ENCODE data around the gene FAF1.
A peak's percentile ranks its signal among the peaks of the same experiment; 100 is the strongest.

The FAF1 gene

DNA sequence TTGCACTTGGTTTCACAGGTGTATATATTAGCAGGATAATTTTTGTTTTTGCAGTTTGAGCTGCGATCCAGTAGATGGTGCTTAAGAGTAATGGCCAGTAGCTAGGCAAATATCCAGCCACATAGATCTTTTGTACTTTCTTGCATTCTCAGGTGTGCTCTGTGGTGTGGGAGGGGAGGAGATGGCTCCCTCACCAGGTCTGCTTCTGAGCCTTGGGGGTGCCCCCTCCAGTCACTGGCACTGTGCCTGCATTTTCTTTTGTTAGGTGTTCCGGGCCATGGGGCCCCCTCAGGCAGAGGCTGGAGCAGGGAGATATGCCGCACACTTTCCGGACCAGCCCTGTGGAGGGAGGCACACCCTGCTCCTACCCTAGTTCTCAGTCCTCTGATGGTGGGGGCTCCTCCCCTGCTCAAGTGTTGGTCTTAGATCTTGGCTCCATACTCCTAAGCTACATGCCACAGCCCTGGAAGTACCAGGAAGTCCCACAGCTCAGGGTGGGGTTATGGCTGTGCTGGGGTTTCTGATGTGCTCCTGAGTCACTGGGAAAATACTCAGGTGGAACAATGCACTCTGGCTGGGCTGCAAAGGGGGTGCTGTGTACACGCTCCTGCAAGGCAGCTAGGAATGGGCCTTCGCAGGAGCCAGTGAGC is 339.3 kb downstream of the FAF1 start:
- peak; percentile 12 for DNase-seq

DNA sequence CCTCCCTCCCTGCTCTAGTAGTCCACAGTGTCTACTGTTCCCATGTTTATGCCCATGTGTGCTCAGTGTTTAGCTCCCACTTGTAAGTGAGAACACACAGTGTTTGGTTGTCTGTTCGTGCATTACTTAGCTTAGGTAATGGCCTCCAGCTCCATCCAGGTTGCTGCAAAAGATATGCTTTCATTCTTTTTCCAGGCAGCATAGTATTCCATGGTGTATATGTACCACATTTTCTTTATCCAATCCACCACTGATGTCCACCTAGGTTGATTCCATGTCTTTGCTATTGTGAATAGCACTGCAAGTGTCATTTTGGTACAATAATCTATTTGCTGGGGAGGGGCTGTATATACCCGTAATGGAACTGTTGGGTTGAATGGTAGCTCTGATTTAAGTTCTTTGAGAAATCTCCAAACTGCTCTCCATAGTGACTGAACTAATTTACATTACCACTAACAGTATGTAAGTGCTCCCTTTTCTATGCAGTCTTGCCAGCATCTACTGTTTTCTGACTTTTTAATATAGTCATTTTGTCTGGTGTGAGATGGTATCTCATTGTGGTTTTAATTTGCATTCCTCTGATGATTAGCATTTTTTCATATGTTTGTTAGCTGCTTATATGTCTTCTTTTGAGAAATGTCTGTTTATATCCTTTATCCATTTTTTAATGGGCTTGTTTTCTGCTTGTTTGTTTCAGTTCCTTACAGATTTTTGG is 344.9 kb downstream of the FAF1 start:
- DNase-seq: no peak

DNA sequence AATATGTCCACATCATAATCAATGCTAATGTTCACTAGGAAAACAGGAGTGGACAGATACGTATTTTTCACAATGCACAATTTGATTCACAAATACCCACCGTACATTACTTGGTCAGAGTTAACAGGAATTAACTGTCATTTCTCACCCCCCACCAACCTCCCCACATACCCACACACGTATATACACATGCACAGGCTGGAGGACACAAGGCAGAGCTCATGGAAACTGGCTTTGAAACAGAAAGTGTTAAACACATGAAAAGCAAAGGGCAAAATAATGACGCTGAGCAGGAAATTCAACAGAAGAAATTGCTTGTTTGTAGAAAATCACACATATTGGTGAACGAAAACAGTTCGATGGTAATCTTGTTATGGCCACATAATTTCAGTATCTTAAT is 348.4 kb downstream of the FAF1 start:
- DNase-seq: no peak

DNA sequence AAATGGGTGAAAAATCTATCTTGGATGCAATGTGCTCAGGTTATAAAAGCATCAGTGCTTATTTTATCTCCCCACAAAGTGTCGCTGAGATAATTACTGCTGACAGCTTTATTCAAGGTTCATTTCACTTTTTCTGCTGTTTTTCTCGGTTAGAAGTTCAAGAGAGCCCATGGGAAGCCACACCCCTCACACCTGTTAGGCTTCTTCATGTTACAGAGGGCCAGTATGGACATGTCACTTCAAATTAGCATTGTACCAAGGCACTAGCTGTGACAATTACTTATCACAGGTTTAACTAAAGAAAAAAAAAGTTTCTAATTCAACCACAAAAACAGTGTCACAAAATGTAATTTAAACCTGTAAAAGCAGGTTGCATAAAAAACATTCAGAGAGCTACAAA is 349.5 kb downstream of the FAF1 start:
- no peak for DNase-seq

DNA sequence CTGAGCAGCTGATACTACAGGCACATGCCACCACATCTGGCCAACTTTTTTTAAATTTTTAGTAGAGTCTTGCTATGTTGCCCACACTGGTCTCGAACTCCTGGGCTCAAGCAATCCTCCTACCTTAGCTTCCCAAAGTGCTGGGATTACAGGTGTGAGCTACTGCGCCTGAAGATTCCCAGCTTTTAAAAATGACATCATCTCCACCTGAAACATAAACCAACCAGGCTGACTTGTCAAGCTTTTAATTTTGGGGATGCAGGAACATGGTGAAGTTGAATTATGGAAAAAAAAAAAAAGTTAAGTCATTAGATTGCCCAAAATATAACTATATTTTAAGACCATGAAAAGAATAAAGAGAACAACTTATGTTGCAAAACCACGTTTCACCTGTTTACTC is 350.6 kb downstream of the FAF1 start:
- DNase-seq: no peak

DNA sequence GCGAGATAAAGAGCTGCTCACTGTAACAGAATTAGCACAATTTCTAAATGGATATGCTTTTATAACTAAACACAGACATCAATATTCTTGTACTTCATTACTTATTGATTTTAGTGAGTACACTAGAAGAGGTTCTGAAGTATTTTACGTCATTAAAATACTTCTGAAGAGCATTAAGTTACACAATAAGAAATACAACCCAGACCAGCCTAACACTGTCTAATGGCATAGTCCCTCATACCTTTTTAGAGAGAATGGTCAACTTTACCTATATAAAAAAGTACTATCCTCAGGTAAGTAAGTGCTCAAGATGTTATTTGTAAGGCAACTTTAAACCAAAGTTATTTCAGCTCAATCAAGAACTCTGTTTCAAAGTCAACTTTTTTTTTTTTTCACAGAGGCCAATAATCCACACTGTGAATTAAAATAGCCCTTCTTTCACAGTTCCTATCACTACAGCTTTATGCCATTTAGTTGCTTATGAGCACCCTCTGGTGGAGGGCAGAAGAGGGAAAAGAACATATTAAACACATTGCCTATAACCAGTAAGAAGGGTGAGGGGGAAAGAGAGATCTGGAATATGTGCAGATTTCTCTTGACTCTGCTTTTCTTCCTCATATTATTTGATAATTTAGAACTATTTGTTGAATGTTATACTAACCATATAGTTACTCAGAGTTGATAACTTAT is 354.7 kb downstream of the FAF1 start:
- DNase-seq: peak; percentile 46

DNA sequence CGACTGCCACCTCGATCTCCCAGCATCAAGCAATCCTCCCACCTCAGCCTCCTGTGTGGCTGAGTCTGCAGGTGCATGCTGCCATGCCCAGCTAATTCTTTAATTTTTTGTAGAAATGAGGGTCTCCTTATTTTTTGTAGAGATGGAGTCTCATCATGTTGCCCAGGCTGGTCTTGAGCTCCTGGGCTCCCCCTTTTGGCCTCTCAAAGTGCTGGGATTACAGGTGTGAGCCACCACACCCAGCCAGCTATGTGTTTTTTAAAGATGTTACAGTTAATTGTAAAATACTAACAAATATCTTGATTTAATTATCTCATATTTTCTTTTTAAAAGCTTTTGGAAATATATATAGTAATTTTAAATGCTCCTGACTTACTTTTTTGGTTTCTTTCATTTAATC is 355.5 kb downstream of the FAF1 start:
- DNase-seq: no peak

DNA sequence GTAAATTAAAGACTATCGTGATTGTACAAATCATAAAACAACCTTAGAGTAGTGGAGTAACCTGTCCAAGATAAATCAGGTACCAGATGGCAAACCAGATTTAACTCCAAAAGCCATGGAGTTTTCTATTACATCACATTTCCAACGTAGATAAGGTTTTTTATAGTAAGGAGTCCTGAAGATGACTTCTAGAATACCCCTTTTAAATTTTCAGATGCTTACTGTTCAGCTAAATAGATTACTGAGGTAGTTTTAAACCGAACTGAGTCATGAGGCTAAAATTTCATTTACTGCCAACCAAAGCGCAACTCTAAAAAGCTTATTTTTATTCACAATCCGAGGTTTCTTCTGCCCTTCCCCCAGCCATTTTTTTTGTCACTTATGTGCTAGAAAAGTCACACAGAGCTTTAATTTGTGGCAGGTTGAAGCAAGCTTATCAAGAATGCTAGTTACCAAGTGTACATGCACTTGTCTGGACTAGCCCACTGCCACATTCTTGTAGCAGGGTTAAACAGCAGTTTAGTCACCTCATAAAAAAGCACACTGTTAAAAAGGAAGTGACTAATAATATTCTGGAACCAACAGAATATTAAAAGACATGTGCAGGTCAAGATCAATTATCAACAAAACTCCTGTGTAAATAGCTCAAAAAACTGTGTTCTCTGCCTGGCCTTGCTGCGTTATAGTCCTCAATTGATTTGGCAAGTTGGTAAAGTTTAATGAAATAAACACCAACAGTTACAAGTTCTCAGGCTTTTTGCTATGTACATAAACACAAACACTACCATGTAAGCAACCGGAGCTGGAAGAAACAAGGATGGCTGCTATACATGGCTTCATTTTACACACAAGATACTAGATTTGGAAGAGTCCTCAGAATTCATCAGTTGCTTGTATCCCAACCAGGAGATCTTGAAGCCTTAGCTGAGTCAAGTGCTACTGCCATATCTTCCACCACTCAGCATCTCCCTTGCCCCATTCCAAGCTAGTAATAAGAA is 356.5 kb downstream of the FAF1 start:
- DNase-seq: peak; percentile 49

DNA sequence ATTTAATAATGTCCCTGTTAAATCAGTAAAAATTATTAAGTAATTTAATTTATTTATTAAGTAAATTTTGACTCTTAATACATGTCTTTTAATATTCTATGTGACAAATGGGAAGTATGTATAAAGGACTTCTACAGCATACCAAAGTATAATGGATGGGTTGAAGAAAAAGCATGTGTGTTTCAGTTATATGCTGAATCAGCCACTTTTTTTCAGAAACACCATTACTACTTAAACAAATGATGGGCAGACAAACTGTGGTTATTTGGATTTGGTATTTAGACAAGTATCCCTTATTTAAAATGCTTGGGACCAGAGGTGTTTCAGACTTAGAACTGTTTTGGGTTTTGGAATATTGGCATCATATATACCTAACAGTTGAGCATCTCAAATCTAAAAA is 360.5 kb downstream of the FAF1 start:
- no peak for DNase-seq

DNA sequence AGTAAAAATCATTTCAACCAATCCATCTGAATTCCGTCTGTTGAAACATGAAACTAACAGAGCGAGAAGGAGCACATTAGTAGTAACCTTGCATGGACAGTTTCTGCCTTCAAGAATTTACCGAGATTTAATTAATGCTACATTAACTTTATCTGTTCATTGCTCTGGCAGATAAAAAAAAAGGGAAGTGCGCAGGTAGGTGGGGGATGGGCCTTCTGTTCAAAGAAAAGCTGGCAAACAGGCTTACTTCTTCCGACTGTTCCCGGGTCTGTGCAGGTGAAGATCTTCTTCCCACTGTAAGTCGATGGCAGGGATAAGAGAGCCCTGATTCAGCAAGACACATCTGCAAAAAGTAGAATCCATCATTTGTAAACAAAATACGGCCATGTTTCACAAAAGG is 364.2 kb downstream of the FAF1 start:
- no peak for DNase-seq

DNA sequence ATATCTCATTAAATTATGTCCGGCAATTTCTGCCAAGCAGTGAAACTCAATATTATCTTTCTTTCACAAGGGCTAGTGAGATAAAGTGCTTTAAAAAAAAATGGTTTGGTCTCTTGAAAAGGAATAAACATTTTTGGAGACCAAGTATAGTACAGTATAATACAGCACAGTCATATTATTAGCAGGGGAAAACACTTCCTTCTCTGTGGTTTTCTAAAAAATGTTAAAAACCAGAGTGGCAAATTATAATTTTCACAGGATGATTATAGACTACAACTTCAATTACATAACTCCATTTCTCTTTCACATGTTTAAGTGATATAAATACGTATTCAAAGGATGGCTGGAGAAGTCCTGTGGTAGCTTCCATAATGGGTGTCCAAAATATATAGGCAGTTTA is 366.6 kb downstream of the FAF1 start:
- no peak for DNase-seq

DNA sequence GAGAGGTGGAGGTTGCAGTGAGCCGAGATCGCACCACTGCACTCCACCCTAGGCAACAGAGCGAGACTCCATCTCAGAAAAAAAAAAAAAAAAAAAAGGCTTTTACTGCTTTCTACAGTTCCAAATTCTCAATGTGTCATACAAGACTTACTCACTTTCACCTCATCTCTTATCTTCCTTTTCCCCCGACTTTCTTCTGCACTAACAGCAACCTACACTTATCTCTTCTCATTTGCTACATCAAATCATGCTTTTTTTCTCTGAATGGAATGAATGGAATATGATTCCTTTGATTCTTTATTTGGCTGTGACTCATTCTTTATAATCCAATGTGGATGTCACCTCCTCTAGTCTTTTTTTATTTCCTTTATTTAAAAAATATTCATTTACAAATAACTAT is 368.5 kb downstream of the FAF1 start:
- DNase-seq: peak; percentile 7

DNA sequence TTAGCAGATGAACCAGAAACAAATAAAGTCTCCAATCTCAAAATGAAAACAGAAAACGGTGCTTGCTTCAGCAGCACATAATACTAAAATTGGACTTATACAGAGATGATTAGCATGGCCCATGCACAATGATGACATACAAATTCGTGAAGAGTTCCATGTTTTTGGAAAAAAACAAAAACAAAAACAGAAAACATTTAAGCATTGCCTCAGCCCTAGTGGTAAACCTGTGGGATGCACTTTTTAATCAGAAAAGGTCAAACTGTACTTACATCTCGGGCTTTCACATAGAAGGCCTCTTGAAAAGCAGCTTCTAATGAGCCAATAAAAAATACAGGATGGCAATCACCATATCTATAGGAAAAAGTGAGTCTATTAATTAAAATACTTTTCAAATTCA is 377.7 kb downstream of the FAF1 start:
- DNase-seq: no peak

DNA sequence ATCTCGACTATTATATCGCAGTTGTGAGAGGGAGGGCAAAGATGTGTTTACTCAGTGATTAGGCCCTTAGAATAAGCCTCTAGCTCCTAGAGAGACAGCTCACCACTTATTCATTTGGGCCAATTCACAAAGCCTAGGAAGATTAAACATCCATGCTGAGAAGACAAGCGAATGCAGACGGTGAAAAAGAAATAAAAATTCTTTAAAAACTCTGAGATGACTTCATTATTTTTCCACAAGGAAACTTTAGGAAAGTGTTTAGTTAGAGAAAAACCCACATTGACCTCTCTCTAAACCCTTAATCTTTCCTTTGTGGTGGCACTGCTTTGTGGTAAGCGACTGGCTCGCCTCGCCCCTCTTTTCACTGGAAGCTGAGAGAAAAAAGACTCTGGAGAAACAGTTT is 390.0 kb downstream of the FAF1 start:
- DNase-seq: peak; percentile 51

DNA sequence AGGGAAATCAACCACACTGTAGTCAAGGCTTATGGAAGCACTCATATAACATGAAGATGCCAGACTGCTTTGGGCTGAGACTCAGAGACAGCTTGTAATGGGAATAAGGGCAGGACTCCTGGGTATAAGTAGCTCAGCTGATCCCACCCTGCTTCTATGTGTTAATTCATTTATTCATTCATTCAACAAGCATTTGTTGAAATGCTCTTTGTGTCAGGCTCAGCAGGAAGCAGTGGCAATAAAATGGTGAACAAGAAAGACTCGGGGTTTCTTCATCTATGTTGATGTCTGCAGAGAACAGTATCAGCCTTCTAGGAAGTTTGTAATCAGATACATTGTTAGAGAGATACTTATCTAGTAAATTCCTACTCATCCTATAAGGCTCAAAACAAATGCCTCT is 391.3 kb downstream of the FAF1 start:
- no peak for DNase-seq

DNA sequence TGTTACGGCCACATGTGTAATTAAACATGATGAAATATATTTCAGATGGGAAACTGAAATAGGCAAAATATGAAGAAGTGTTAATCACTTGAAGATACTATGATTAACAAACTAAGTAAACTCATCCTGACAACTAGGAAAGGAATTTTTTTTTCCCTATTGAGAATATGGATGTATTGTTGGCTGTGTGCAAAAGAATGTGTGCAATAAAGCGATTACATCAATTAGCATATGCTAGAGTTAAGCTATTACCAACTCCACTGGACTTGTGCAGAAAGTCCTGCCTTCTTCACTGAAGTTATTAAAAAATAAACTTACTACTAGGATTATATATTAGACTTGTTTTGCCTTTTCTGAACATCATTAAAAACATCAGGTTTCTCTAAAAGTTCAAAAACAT is 393.7 kb downstream of the FAF1 start:
- DNase-seq: no peak

DNA sequence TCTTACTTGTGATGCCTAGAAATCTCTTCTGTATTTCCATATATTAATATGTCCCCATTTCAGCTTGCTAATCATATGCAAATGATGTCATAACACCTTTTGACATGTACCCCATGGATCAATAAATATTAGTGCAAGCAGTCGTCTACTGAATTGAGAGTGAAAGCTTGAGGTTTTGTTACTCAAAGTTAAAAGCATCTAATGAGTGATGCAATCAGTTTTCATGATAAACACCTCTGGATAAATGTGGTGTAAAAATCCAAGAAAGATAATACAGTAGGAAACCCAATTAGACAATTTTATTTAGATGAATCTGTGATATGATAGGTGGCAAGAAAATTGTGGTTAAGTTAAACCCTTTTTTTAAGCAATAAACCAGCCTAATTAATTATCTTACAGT is 395.6 kb downstream of the FAF1 start:
- DNase-seq: no peak

DNA sequence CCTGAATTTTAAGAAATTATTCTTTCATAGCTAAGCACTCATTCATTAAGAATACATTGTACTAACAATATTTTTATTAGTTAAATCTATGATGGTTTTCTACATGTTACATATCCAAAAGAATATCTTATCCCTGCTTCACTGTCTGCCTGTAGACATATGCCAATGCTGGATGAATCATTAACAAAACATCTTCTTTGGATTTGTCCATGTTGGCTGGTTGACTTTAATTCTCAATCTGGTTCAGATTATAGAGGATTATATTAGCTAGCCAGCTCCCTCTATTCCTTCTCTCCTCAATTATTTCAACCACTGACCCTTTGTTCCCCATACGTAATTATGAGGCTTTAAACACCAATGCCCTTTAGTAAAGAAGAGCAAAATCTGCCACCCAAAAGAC is 398.0 kb downstream of the FAF1 start:
- peak; percentile 39 for DNase-seq

DNA sequence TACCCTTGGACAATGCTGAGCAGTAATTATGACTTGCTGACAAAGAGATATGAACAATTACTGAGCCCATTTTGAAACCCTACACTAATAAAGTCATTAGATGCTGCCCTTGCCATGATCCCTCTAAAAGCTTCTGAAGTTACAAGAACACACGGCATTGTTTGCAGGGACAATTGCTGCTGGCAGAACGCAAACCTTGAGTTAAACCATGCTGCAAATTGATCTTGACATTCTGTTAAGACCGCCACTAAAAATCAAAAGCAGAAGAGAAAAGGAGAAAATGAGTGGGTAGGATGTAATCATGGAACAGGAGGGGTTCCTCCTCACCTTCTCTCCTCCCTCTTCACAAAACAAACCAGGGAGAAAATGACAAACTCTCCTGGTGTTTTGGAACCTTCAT is 400.6 kb downstream of the FAF1 start:
- DNase-seq: no peak

DNA sequence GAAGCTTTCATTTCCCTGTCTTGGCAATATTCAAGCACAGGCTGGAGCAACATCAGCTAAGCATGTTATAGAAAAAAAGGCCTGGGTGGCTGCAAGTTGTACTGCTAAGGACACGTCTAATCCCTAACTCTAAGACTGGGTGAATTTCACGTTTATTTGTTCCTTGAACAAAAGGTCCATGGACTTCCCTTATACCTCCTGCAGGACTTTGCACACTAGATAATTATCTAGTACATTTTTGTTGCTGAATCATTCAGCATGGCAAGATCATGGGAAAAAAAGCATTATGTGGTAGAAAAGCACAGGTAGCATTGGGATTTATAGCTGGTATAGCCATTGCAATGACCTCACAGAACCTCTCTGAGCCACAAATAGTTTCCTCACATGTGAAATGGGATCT is 406.1 kb downstream of the FAF1 start:
- no peak for DNase-seq

DNA sequence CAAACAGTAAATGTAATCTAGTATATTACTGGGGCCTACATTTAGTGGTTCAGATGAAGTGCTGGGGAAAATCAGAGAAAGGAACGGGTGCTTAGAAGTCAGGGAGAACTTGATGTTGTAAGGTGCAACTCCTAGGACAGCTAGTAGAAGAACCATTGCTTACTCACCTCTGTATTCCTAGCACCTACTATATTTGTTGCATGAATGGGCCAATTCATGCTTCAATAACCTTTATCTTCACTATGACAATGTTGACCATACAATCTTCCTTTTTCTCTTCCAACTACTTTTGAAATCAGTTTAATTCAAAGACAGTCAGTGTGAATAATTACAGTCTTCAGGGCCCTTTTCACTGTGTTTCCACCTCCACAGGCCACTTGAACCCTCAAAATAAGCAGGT is 411.8 kb downstream of the FAF1 start:
- no peak for DNase-seq

DNA sequence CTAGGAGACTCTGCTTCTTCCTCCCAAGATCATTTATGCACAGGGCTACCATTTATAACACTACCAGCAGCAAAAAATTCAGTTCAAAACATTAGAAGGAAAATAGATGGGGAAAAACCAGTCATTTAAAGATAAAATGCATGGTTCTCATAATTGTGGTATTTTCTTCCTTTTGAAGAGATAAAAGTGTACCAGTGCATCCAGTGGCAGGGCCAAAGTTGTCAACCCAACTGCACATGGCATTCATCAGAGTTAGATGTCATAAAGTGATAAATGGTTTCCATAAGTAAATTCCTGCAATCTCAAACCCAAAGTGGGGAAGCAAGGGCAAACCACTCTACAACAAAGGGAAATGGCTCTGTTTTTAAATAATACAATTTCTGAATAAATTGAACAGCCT is 417.7 kb downstream of the FAF1 start:
- DNase-seq: peak; percentile 8

DNA sequence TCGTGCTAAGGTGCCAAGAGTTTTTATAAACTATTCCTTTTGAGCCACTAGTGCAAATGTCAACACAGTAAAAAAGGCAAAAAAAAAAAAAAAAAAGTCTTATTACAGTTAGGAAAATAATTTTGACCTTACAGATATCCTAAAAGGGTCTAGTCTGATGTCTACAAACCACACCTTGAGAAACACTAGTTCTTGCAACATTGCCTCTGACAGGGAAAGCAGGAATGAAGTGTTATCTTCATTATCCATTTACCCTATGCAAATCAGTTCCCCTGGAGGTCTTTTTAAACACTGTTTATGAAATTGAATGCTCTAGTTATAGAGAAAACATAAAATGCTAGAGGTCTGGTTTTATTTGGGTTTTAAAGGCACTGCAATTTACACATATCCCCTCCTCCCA is 421.6 kb downstream of the FAF1 start:
- DNase-seq: no peak
